Smooth muscle cell of the pulmonary artery (primary cell): ENCODE measurements around the gene KDM8. TPM values are rescaled to one million over a fixed set of nuclear protein-coding genes. Genes with fewer than 3 reads are reported as not detected.

Experiments
- total RNA-seq: library from RNA; depleted of rRNA; stranded (reverse); fragments of >200 nt; gene quantifications from 2 replicates; pipeline ENCODE4 v1.2.3, GENCODE V29; 2014

Gene KDM8
- 2.7 and 3.9 TPM in 2 replicates for total RNA-seq

DNA sequence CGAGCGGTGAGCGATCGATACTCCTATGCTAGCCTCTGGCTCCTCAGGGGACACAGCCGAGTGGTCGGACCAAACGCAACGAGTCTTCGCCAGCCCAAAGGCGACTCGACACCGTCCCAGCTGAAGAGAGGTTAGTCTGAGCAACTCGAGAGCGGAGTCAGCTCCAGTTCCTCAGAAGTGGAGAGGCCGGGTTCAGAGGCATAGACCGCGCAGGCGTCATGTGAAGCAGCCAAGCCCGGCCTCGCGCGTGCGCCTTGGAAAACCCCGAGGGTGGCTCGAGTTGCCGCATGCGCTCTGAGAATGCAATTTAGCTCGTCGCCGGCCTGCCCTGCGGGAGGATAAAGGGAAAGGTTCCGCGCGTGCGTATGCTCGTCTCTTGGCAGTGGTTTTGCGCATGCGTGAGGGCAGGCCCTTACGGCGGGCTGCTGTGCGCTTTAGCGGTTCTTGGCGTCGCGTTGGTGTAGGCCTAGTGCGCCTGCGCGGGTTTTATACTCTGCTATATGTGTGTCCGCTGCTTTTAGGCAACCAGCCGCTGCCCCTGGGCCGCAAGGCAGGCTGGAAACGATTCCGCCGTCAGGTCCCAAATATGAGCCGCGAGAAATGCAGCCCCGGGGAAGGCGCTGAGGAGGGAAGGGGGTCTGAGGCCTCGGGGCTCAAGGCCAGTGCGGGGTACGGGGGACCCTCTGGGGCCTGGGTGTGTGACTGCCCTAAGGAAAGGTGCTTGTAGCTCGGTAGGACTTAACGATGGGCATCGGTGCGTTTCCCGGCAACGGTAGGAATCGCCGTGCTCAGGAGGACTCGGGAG is at the start of gene KDM8:
Gene KDM8, plus strand, starts transcription at position 20 of the 805 bp plus-strand sequence. CDS start 6,598 bp downstream, outside the sequence.

GRCh38 chr16:27268376-27269299 is 65.3 kb downstream of the KDM8 start, which contains the start of gene NSMCE1:
Gene NSMCE1 (minus strand): TSS chr16:27268772. CDS start chr16:27257570, 11,202 bp downstream.

Other genes starting within 250 kb of the KDM8 start
- not detected in 2 replicates for gene C16orf82, start 136.6 kb upstream of the KDM8 start, total RNA-seq
- gene NSMCE1, start 65.2 kb downstream of the KDM8 start, total RNA-seq: 72.1 and 79.5 TPM in 2 replicates
- 40.3 and 76.6 TPM in 2 replicates for gene IL4R, start 110.4 kb downstream of the KDM8 start, total RNA-seq
- 1.2 and 2.2 TPM in 2 replicates for gene IL21R, start 198.6 kb downstream of the KDM8 start, total RNA-seq